HG03342 (cell line): Measurements from ENCODE around the gene RENBP.

ENCODE experiments used
- ATAC-seq: cut with Tn5 transposase; IDR thresholded peaks from one replicate; pipeline ENCODE4 v1.9.1; 2021; ENCODE audit warnings: mild to moderate bottlenecking, moderate library complexity; ENCODE audit not compliant: unreplicated experiment

The RENBP gene

GRCh38 chrX:153921511-153922446 lies 22.7 kb downstream of the RENBP start:
- no peak for ATAC-seq

DNA sequence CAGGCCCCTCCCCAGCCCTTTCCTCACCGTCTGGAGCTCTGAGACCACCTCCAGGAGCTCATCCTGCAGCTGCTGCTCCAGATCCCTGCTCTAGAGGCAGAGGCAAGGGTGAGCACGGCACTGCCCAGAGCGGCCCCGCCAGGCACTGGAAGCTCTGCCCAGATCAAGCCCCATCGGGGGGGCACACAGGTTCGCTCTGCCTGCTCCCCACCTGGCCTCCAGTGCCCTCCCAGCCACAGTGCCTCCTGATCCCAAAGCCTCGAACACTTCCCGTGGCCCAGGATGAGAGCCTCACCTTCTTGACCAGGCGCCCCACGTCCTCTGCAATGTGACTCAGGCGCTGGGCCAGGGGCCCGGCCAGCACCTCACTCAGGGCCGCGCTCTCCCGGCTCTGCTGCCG lies 23.4 kb downstream of the RENBP start:
- ATAC-seq, result no peak

- ATAC-seq, result no peak
Observed at GRCh38 chrX:153920546-153920945, 23.9 kb downstream of the RENBP start.

GRCh38 chrX:153919281-153919680 lies 25.2 kb downstream of the RENBP start:
- ATAC-seq, result no peak

DNA sequence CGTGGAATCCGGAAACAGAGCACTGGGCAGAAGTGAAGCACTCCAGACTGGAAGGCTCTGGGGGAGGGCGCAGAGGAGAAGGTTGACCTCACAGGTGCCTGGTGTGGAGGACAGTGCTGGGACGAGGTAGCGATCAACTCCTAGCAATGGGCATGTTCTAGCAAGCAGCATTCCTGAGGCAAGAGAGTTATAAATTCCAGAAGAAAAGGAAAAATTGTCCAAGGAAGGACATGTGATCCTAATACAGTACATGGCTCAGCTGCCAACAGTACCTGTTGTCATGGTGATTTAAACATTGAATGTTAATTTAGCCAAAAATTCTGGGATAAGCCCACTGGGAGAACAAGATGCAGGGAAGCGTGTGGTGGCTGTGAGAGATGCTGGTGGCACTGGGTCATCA lies 26.6 kb downstream of the RENBP start:
- ATAC-seq, result no peak

GRCh38 chrX:153913701-153914100 lies 30.7 kb downstream of the RENBP start:
- no peak for ATAC-seq

- ATAC-seq, result no peak
Observed at GRCh38 chrX:153913211-153913610, 31.2 kb downstream of the RENBP start.

DNA sequence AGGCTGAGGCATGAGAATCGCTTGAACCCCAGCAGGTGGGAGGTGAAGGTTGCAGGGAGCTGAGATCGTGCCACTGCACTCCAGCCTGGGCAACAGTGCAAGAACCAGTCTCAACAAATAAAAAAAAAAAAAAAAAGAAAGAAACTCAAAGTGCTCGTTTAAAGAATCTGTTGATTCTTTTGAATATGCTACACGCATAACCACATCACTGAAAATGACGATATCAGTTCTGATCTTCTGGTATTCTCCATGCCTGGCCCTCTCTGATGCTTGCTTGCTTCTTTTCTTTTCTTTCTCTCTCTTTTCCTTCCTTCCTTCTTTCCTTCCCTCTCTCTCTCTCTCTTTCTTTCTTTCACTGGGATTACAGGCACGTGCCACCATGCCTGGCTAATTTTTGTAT lies 32.6 kb downstream of the RENBP start:
- no peak for ATAC-seq

DNA sequence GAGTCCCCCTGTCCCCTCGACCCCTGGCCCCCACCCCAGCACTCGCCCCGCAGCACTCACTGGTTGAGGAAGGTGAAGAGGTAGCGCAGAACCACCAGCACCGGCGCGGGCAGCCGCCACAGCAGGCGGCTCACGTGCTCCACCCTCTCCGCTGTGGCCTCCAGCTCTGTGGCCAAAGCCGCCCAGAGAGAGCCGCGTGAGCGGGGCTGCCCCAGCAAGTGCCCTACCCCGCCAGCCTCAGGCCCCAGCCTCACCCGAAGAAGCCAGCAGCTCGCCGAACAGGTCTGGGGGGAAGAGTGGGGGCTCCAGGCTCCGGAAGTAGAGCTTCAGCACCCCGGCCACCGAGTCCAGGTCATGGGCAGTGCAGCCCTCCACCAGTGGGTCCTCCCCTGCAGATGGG lies 34.0 kb downstream of the RENBP start:
- ATAC-seq, result no peak

GRCh38 chrX:153909980-153910360 lies 34.5 kb downstream of the RENBP start:
- no peak for ATAC-seq

DNA sequence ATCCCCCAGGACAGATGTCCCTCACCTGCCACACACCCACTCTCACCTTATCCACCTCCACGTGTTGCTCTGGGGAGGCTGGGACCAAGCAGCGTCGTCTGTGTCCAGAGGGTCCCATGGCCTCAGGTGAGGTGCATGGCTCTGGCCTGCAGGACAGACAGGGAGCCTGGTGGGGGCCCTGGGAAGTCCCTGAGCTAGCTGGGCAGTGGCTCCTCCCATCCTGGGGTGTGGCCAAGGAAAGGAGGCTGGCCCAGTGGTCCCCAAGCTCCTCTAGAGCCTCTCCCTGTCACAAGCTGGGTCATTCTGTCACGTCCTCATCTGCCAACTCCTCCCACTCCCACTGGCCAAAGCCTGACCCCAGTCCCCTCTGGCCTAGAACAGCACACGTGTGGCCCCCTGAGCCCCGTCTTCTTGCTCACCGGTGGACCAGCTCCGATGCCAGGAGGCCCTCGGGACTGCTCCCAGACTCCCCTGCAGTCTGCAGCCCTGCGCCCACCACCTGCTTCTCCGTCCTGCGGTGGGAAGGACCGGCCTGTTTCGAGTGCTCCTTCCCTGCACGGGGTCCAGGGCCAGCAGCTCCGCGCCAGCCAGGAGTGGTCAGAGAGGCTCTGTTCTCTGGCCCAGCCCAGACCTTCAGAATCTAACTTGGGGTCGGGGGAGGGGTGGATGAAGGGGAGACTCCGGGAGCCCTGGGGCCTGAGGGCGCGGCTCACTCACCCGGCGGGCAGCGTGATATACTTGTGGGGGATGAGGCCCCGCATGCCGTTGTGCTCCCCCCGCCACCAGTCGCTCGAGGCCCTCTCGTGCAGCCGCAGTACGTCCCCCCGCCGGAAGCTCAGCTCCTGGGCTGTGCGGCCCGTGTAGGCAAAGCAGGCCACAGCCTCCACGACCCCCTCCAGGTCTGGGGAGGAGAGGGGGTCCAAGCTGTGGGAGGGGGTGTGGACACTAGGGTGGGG lies 35.1 kb downstream of the RENBP start:
- peak; percentile 52 for ATAC-seq

GRCh38 chrX:153908219-153908860 lies 36.1 kb downstream of the RENBP start:
- no peak for ATAC-seq

DNA sequence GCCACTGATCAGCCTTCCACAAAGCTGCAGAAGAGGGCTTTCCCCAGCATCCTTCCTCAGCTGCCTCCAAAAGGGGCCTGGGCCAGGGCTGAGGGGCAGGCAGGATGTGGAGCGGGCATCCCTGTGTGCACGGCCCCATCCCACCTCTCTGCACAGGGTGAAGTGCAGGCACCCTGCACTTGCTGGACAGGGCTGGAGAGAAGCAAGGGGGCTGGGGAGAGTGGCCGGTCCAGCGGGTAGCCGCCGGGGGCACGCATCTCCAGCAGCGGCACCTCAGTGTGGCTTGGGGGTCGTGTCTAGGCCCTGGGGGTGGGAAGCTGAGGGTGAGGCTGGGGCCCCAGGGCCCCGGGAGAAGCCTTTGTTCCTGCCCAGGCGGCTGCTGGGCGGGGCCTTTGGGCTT lies 37.0 kb downstream of the RENBP start:
- ATAC-seq, result no peak

DNA sequence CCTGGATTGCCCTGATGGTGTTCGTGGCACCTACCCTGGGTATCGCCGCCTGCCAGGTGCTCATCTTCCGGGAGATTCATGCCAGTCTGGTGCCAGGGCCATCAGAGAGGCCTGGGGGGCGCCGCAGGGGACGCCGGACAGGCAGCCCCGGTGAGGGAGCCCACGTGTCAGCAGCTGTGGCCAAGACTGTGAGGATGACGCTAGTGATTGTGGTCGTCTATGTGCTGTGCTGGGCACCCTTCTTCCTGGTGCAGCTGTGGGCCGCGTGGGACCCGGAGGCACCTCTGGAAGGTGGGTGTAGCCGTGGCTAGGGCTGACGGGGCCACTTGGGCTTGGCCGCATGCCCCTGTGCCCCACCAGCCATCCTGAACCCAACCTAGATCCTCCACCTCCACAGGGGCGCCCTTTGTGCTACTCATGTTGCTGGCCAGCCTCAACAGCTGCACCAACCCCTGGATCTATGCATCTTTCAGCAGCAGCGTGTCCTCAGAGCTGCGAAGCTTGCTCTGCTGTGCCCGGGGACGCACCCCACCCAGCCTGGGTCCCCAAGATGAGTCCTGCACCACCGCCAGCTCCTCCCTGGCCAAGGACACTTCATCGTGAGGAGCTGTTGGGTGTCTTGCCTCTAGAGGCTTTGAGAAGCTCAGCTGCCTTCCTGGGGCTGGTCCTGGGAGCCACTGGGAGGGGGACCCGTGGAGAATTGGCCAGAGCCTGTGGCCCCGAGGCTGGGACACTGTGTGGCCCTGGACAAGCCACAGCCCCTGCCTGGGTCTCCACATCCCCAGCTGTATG lies 38.1 kb downstream of the RENBP start:
- no peak for ATAC-seq

GRCh38 chrX:153905481-153906095 lies 38.9 kb downstream of the RENBP start:
- ATAC-seq, result no peak

DNA sequence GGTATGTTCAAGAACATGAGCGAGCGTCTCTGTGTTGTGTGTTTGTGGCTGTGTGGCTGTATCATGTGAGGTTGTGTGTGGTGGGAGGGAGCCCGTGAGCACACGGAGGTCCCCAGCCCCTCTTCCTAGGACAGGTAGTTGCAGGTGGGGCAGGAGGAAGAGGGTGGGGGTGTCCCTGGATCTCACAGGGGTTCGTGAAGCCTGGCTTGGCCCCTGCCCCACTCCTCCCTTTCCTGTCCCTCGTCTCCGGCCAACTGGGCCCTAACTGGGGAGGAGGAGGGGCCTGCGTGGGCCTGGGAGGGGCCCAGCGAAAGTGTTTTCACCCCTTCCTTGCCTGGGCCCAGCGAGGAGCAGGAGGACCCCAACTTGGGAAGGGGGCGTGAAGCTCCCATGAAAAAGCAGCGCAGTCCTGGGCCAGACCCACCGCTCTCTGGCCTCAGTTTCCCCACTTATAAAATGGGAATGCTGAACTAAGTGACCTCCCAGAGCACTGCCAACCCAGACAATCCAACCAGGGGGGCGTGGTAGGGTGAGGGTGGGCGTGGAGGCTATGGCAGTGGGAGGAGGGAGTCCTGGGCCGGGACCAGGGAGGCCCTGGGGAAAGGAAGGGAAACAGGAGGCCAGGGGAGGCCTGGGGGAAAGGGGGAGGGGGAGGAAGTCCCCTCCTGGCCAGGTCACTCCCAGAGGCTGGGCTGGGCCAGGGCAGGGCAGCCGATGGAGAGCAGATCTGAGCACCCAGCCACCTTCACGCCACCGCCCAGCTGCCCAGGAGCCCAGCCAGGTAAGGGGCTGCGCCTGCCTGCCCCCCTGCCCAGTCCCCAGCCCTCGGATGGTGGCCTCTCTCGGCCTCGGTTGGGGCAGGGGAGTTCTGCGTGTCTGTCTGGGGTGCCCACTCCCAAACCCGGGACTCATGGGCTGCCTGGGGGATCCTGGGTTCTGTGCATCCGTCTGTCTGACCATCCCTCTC lies 40.2 kb downstream of the RENBP start, which contains the start of gene AVPR2:
AVPR2 (plus strand) TSS at position 683 of the 967 bp plus-strand sequence. CDS start 473 bp downstream, outside the sequence.
- no peak for ATAC-seq

- ATAC-seq, result no peak
Observed at GRCh38 chrX:153903238-153903980, 41.0 kb downstream of the RENBP start.

- no peak for ATAC-seq
Observed at GRCh38 chrX:153902385-153902784, 42.1 kb downstream of the RENBP start.
